ENCODE results near the gene NOVA2.

The NOVA2 gene, protein sequence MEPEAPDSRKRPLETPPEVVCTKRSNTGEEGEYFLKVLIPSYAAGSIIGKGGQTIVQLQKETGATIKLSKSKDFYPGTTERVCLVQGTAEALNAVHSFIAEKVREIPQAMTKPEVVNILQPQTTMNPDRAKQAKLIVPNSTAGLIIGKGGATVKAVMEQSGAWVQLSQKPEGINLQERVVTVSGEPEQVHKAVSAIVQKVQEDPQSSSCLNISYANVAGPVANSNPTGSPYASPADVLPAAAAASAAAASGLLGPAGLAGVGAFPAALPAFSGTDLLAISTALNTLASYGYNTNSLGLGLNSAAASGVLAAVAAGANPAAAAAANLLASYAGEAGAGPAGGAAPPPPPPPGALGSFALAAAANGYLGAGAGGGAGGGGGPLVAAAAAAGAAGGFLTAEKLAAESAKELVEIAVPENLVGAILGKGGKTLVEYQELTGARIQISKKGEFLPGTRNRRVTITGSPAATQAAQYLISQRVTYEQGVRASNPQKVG

DNA sequence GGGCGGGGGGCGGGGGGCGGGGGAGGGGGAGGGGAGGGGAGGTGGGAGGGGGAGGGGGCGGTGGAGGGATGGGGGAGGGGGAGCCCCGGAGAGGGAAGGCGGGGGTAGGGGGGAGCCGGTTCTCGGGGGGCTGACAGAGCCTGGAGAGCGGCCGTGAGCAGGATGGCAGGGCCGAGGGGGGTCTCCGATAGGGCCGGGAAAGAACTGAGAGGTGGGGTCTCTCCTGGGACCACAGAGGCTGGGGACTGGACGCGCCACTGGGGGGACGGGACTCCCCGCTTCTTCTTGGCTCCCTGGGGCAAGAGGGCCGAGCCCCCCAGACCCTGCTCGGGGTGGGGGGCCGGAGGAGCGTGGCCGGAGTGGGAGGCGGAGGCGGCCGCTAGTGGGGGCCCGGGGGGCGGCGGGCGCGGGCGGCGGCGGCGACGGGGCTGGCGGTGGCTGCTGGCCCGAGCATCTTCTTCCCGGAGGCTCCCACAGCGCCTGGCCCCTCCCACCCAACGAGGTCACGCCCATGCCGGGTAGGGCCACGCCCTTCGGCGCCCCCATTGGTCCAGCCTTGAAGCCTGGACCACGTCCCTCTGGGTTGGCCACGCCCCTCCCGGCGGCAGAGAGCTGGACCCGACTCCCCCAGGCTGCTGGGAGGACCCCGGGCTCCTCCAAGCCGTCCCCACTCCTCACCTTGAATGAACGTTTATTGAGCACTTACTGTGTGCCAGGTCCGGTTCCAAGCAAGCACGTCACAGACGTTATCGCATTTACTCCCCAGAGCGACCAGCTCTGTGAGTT lies at the start of gene NOVA2:
Gene NOVA2, minus strand, starts transcription at position 313 of the 786 bp plus-strand sequence. CDS start 514 bp downstream, outside the sequence.
- DNase-seq = no peak

DNA sequence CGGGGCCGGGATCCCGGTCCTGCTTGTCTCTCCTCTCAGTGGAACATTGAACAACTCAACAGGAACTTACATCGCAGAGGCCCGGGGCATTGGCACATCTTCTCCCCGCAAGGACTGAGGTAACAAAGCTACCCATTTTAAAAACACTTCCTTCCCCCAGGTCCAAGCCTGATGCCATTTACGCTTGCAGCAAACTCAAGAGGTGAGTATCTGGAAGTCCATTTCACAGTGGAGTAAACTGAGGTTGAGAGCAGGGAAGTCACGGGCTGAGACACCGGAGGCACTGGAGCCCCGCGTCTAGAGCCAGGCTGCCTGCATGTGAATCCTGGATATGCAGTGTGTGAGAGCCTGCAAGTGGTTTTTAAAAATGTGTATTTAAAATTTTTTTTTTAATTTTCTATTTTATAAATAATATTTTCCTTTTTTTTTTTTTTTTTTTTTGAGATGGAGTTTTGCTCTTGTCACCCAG lies 49.7 kb upstream of the NOVA2 start:
- no peak for DNase-seq

DNA sequence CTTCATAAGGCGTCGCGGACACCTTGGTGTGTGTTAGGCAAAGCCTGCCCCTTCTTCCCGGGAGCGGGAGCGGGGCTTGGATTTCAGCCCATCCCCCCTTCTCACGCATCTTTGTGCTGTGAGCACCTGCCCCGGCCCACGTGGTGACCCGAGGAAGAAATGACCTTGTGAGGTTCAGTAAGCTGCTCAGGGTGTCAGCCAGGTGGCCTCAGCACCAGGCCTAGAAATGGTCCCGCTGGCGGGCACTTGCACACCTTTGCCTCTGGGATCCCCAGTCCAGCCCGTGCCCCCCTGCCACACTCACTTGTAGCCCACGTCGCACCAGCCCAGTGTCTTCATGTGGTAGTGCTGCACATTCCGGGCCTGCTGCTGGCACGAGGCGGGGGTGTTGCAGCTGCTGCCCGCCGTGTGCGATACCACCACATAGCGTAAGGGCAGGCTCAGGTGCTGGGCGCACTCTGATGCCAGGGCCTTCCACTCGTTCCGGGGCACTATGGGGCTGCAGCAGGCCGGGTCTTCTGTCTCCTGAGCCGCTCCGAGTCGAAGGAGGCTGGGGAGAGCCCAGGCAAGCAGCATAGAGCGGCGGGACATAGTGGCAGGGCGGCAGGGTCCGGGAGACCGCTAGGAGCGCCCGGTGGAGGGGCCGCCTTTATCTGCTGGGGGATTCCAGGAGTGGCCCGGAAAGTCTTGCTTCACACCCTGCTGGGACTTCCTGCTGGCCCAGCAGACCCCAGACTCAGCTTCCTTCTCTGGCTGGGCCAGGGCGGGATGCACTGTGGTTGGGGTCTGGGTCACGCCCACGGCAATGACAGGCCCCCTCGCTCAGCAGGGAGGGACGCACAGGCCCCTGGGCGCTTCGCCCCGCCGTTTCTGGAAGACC lies 49.0 kb upstream of the NOVA2 start, which contains the start of gene PGLYRP1:
Gene PGLYRP1, minus strand, starts transcription at position 623 of the 880 bp plus-strand sequence. Its CDS starts 32 bp downstream, at position 591.
- DNase-seq = no peak

DNA sequence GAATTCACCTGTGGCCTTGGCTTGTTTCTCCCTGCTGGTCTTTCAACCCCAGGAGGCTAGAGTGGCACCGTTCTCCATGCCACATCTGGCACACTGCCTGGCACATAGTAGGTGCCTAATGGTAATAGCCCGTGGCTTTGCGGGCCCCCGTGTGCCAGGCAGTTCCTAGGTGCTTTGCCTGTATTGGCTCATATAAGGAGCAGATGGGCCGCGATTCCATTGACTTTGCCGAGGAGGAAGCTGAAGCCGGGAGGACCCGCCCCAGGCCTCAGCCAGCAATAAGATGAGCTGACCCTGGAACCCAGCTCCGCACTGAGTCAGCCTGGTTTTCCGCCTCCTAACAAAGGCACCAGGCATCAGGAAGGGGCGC lies 48.4 kb upstream of the NOVA2 start:
- no peak for DNase-seq

DNA sequence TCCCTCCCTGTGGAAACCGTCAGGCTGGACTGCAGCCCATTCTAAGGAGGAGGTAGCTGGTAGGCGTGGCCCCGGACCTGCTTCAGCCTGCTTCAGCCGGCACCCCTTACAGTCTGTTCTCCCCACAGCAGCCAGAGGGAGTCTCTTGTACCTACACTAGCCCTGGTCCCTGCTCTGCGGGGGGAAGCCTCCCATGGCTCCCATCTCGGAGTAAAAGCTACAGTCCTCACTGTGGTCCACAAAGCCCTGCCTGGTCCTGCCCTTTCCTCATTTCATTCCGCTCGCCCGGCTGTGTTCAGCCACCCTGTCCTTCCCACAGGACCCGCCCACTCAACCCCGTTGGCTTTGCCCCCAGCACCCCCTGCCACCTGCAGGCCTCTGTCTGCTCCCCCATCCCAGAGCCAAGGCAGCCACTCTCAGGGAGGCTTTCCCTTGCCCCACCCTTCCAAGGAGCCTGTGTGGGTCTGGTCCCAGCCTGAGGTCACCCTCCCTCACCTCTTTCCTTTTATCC lies 47.9 kb upstream of the NOVA2 start:
- no peak for DNase-seq

DNA sequence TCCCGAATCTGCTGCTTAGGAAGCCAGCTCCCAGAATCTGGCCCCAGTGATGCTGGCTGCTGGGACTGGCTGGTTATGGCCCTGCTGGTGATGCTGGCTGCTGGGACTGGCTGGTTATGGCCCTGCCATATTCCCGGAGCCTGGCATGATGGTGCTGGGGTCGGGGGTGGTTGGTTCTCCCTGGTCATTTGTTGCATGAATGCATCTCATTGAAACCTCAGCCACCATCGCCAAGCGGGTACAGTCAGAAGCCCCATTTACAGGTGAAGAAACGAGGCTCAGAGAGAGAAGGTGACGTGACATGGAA lies 47.1 kb upstream of the NOVA2 start:
- no peak for DNase-seq

DNA sequence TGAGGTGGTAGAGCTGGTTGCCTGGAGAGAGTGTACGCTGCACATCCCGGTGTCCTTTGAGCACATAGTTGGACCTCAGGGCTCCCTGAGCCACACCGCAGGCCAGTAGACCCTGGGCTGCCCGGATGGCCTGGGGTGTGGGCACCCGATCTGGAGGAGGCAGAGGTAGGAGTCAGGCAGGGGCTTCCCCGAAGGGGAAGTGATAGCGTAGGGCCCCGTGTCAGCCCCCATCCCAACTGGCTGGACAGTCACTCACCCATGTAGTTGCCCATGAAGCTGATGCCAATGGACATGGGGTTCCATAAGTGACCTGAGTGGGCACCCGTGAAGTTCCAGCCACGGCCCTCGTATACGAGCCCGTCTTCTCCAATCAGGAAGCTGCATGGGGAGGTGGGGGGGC lies 45.6 kb upstream of the NOVA2 start:
- no peak for DNase-seq

DNA sequence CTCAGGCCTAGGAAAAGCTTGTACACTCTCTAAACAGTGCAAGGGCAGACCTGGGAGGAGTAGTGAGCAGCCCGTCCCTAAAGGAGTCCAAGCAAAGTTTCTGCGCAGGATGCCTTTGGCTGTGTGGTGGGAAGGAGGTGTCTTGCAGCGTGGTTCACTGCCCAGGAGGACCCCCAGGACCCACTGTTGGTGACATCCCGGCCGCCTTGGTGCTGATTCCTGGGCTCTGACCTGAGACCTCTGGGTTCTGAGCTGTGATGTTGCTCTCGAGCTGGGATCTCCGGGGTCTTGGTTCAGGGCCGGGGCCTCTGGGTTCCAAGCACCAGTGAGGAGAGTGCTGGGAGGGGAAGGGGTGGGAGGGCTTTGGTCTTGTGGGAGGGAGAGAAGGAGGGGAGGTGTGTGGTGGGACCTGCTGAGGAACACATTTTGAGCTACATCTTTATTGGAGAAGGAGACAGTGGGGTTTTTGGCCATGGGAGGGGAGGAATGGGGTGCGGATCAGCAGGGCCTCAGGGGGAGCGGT lies 45.1 kb upstream of the NOVA2 start:
- DNase-seq = no peak

DNA sequence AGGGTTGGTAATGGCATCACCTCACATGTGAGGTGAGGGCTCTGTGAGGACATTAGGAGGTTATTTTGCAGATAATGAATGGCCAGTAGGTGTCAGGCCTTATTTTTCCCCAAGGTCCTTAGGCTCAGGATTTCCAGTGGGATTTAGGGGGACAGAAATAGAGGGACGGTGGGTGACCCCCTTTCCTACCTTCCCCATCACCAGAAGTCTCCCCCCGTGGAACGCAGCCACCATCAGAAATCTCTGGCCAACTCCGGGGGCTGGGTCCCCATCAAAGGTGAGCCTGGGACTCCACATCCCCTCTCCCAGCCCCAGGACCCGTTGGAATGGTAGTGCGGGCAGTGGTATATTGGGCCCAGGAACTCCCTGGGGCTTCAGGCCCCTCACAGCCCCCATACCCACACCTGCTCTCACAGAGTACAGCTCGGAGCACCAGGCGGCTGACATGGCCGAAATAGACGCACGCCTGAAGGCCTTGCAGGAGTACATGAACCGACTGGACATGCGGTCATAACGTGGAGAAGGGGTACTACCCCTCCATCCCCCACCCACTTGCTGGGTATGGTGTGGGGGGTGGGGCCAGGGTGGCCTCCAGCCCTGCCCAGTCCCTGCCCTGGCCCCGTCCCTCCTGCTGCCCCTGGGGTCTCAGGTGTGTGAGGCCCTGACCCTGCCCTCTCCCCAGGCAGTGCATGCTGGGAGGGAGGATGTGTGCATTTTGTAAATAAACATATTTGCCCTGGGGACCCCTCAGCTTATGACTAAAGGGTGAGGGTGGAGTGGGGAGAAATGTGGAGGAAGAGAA lies 44.4 kb upstream of the NOVA2 start:
- DNase-seq = no peak

DNA sequence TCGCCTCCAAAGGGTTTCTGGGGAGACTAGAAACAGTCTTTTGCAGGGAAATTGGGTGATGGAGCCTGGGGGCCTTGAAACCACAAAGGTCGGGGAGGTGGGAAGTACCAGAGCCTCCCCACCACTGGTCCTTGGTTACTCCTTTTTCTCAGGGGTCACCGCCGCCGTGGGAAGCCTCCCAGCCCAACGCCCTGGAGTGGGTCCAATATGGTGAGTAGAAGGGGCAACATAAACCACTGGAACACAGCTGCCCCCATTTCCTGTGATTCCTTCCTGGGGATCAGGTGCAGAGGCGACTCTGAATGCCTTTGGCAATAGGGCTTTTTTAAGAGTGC lies 43.4 kb upstream of the NOVA2 start:
- DNase-seq = no peak

DNA sequence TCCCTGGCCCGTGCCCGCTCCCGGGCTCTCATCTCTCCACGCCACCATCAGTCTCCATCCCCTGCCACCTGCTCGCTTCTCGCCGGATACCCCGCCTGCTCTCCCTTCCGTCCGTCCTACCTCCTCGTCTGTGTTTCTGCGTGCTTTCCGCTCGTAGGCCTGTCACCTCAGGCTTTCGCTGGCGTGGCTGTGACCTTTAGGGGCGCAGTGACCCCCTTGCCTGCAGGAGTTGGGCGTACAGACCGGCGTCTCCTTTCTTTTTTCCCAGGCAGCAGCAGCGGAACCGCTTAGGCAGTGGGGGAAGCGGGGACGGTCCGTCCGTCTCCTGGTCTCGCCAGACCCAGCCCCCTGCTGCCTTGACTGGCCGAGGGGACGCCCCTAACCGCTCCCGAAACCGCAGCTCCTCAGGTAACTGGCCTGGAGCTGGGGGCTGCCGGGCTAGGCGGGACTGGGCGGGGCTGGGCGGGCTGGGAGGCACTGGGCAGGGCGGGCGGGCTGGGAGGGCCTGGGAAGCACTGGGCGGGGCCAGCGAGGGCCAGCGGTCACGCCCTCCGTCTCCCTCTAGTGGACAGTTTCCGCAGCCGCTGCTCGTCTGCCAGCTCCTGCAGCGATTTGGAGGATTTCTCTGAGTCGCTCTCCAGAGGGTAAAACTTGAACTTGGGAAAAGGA lies 42.9 kb upstream of the NOVA2 start:
- DNase-seq = peak; percentile 47

DNA sequence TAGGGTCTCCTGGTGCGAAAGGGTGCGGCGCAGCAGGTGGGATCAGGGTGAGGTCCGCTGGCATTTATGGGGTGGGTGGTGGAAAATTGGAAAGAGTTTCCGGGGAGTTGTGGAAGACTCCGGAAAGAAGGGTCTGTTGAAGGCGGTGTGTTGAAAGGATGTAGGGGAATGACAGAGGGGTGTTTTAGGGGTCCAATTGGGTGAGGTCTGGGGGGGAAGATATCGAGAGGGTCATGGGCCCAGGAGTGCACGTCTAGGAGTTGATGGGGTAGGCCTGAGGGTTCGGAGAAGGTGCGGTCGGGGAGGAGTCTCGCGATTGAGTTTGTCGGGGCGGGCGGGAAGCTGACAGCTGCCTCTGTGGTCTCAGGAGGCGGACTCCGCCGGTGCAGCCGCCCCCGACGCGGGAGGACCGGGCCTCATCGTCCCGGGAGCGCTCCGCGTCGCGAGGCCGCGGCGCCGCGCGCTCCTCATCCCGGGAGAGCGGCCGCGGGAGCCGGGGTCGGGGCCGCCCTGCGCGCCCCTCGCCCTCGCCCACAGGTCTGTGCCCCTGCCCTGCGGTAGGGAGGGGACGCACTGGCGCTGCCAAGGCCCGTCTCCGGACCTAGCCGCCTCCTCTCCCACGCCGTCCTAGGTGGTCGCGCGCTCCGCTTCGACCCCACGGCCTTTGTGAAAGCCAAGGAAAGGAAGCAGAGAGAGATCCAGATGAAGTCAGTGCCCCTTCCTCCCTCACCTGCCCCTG lies 42.2 kb upstream of the NOVA2 start:
- no peak for DNase-seq

DNA sequence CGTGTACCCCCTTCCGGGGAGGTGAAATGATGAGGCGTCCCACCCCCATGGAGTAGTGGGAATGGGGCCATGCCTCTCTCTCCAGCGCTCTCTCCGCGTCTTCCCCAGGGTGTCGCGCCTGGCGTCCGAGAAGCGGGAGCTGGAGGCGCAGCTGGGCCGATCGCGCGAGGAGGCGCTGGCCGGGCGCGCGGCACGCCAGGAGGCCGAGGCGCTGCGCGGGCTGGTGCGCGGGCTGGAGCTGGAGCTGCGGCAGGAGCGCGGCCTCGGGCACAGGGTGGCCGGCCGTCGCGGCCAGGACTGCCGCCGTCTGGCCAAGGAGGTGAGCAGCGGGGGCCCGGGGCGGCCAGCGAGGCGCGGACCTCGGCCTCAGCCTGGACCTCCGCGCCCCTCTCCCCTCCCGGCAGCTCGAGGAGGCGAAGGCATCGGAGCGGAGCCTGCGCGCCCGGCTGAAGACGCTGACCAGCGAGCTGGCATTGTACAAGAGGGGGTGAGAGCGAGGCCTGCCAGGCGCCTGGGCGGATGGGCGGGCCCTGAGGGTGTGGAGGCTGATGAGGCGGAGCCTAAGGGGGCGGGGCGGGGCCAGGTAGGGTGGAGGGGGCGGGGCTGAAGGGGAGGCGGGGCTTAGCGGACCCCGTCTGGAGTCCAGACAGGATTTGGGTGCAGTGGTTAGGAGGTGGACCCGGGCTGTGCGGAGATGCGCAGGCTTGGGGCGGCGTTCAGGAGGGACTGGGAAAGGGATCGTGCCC lies 41.4 kb upstream of the NOVA2 start:
- no peak for DNase-seq

DNA sequence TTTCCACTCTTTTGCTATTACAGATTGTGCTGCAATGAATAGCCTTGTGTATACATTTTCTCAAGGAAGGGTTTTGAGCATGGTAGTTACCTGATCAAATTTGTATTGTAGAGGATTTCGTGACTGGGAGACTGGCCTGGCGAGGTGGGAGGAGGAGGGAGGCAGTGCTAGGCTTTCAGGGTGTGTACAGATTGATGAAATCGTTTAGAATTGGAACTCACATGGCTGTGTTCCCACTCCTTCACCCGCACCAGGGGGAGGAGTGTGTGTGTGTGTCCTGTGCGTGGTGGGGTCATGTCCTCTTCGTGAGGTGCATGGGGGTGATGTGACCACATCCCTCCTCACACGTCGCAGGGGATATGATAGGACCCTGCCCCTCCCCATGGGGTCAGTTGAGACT lies 40.9 kb upstream of the NOVA2 start:
- no peak for DNase-seq

DNA sequence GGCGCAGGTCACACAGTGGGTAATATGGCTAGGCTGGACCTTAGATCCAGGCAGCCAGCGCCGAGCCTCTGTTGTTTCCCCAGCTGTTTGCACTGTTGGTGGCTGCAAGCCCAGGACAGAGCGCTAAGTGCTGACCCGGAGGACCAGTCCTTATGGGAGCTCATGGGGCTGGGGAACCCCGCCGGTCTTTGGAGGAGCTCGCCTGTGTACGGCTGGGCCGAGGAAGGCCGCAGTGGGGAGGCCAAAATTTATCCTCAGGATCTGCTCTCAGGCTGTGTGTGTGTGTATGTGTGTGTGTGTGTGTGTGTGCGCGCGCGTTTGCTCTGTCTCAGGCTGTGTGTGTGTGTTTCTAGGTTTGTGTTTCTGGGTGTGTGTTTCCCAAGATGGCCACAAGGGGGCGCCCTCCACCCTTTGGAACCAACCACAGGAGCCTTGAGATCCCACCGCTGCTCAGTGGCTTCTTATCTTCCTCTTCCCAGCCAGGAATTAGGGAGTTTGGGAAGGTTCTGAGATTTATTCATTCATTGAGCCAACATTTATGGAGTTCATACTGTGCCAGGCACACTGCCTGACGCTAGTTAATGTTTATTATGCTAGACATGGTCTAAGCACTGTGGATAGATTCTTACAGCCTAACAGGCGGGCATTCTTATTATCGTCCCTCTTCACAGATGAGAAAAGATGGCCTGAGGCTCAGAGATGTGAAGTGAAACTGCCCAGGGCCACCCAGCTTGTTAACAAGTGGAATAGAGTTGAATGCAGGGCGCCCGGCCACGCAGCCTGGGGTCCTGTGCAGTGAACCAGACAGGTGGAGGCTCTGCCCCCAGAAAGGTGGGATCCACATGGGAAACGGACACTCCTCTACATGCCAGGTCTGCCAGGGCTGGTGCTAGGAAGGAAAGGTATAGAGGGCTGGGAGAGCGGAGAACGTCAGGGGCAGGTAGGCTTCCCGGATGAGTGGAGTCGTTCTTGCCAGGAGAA lies 36.2 kb upstream of the NOVA2 start:
- DNase-seq = no peak

DNA sequence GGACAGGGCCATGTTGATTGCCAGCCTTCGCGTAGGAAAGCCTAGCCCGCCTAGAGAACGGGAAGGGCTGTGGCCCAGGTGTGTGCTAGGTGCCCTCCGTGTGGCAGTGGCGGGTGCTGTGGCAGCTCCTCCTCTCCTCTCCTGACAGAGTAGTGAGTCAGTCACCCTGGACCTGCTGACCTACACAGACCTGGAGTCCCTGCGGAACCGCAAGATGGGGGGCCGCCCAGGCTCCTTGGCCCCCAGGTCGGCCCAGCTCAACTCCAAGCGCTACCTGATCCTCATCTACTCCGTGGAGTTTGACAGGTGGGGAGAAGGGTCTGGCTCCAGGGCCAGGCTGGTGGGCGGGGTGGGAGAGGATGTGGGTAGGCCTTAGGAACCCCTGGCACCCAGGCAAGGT lies 32.7 kb upstream of the NOVA2 start:
- no peak for DNase-seq

DNA sequence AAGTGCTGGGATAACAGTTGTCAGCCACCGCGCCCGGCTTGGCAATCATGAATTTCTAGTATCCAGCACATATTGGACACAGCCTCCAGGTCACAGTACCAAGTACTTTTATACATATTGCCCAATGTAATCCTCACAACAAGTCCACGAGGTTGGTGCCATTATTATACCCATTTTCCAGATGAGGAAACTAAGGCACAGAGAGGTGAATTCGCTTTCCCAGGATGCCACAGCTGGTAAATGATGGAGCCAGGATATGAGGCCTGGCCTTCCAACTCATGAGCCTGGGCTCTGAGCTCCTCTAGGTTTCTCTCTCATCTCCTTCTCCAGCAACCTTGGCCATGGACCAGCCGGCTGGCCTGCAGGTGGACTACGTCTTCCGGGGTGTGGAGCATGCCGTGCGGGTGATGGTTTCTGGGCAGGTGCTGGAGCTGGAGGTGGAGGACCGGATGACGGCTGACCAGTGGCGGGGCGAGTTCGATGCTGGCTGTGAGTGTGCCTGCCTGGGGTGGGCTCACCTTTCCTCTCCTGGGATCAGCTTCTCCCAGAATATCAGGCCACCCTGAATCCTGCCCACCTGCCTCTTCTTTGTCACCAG lies 29.1 kb upstream of the NOVA2 start:
- no peak for DNase-seq

Data from GOT3 (cell line).